AG04450 (cell line): ENCODE data around the gene ARMC5. TPM values are rescaled to one million over a fixed set of nuclear protein-coding genes. Genes with fewer than 3 reads are reported as not detected.
A peak's percentile ranks its signal among the peaks of the same experiment; 100 is the strongest.

Experiments used
- CTCF ChIA-PET: fragments of 300-600, 350-600 bp; formaldehyde crosslinking; extraction: SDS; loops from one replicate; lab custom pipeline; 2022; ENCODE audit warnings: antibody characterized with exemption, inconsistent platforms; lab: Charles Lee
- POLR2A ChIA-PET: fragments of 350-600 bp; formaldehyde crosslinking; extraction: SDS; loops from one replicate; lab custom pipeline; 2021; ENCODE audit warnings: antibody characterized with exemption, inconsistent platforms; lab: Yijun Ruan, JAX
- DNase-seq: peaks from one replicate; pipeline ENCODE4 v3.0.0-alpha.2; 2011; ENCODE audit warnings: low read depth, low spot score
- H3K27ac ChIP-seq: one replicate; pipeline ENCODE4 v1.5.1; 2012; ENCODE audit warnings: low read depth, low read length, control low read depth
- H3K27me3 ChIP-seq: one replicate; pipeline ENCODE4 v1.6.0; 2012; ENCODE audit warnings: low read length; ENCODE audit not compliant: control insufficient read depth, insufficient read depth
- H3K4me3 ChIP-seq: 2 replicates; pipeline ENCODE4 v1.5.1; 2011; ENCODE audit warnings: mild to moderate bottlenecking, low read depth, low read length, control low read depth
- H3K9me3 ChIP-seq: 2 replicates; pipeline ENCODE4 v1.5.1; 2012; ENCODE audit warnings: low read length; ENCODE audit not compliant: control insufficient read depth, insufficient read depth
- polyA plus RNA-seq: library from polyadenylated mRNA; depleted of rRNA; stranded (reverse); fragments of >200 nt; gene quantifications from 2 replicates; pipeline ENCODE4 v1.2.3, GENCODE V29; 2011
- TF ChIP-seq, protein P1 (sequence below): IDR thresholded peaks from 2 replicates; pipeline ENCODE4 v1.5.1; 2011; ENCODE audit warnings: low read depth, low read length, control low read depth, inconsistent platforms

The ARMC5 gene
- polyA plus RNA-seq, 1 experiment = 2.9 TPM

DNA sequence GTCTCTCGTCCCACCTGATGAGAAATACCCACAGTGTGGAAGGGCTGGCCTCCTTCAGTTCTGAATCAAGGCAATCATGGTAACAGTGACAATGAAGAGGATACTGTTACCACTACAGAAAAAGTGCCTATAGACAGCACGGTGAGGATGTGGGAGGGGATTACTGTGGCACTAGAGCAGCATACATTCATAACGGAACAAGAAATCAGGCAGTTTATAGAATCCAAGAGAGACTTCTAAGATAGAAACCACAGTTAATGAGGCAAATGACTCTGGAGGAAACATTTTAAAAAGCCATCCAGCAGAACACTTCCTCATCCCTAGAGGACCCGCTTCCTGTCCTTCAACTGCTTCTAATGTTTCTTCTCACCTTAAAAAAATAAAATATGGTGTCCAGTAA, 46.2 kb downstream of the ARMC5 start:
- Histone ChIP-seq H3K9me3 (no peaks in the 10 kb centered on the region), H3K4me3 (no peak overlapping the region), H3K27me3 (no peaks in the 10 kb centered on the region), H3K27ac (no peak overlapping the region)
- DNase-seq = no peak
- ChIA-PET POLR2A (no interaction called here), CTCF (no interaction called here)
- TF ChIP-seq, protein P1, sequence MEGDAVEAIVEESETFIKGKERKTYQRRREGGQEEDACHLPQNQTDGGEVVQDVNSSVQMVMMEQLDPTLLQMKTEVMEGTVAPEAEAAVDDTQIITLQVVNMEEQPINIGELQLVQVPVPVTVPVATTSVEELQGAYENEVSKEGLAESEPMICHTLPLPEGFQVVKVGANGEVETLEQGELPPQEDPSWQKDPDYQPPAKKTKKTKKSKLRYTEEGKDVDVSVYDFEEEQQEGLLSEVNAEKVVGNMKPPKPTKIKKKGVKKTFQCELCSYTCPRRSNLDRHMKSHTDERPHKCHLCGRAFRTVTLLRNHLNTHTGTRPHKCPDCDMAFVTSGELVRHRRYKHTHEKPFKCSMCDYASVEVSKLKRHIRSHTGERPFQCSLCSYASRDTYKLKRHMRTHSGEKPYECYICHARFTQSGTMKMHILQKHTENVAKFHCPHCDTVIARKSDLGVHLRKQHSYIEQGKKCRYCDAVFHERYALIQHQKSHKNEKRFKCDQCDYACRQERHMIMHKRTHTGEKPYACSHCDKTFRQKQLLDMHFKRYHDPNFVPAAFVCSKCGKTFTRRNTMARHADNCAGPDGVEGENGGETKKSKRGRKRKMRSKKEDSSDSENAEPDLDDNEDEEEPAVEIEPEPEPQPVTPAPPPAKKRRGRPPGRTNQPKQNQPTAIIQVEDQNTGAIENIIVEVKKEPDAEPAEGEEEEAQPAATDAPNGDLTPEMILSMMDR = no peak

GRCh38 chr16:31507617-31507928, 48.3 kb downstream of the ARMC5 start:
- no peak for DNase-seq
- no peaks in the 10 kb centered on the region for H3K27me3 ChIP-seq
- ChIA-PET POLR2A (interaction anchor here (1.0 to 1.9 kb wide), 12 partner anchors 10 to 366 kb away, joined by 3 to 22 read pairs (median 6); partner anchors contain the start of genes ARMC5, FUS, ZNF267 and ZNF843), CTCF (interaction anchor here (0.7 to 1.7 kb wide), 3 partner anchors 47 to 360 kb away, joined by 3 to 7 read pairs (median 4); no protein-coding TSS in a partner anchor)
- H3K27ac ChIP-seq = peak overlapping the region; percentile 94
- peaks cover 5% of the 10 kb centered on the region for H3K9me3 ChIP-seq
- peak overlapping the region; percentile 93 for H3K4me3 ChIP-seq
- TF ChIP-seq, protein P1 = no peak

DNA sequence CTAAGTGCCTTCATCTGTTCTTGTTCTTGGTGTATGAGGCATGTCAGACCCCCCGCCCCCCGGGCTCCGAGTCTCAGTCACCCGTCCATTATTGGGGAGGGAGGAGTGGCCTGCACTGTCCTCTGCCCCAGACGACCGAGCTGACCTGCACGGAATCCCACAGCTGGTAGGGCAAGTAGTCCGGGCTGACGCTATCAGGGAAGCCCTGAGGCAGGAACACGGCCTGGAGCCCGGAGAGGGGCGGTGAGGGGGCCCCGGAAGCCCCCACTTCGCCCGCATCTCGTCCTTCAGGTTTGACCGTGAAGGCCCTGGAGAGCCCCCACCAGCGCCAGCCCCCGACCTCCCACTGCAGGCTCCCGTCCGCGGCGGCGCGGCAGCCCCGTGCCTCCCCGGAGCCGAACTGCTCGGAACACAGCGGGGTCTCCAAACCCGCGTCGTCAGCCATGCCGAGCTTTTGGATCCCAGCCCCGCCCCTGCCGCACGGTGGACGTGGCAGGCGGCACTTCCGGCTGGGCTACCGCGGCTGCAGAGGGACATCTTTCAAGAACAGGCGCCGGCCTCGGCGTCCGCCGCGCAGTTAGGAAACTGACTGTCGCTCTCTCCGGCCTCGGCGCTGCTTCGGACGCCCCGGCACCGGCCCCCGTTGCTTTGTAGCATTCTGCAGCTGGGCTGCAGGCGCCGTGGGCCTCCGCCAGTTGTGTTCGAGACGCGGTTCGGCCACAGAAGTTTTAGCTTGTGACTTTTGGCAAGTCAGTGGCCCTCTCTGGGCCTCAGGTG, 48.8 kb downstream of the ARMC5 start, which contains the start of gene RUSF1:
Gene RUSF1 (minus strand): TSS at position 463 of the 777 bp plus-strand sequence. CDS start 18 bp downstream, at position 445.
- Histone ChIP-seq H3K27me3 (no peaks in the 10 kb centered on the region), H3K4me3 (peak within 1 kb of the TSS; percentile 93), H3K27ac (peak within 1 kb of the TSS; percentile 94), H3K9me3 (peaks cover 5% of the 10 kb centered on the region)
- TF ChIP-seq, protein P1 = no peak
- POLR2A ChIA-PET = interaction anchor here (1.0 to 1.9 kb wide), 12 partner anchors 11 to 366 kb away, joined by 3 to 22 read pairs (median 6); partner anchors contain the start of genes ARMC5, FUS, ZNF267 and ZNF843
- CTCF ChIA-PET = no interaction called here
- DNase-seq = peak; percentile 65

GRCh38 chr16:31508706-31509195, 49.5 kb downstream of the ARMC5 start:
- H3K27ac ChIP-seq = peak overlapping the region; percentile 94
- TF ChIP-seq, protein P1 = no peak
- ChIA-PET CTCF (no interaction called here), POLR2A (interaction anchor here (1.0 to 1.9 kb wide), 10 partner anchors 13 to 367 kb away, joined by 3 to 22 read pairs (median 6); partner anchors contain the start of genes ARMC5, FUS, ZNF267 and ZNF843)
- H3K9me3 ChIP-seq = peaks cover 5% of the 10 kb centered on the region
- DNase-seq = no peak
- peak overlapping the region; percentile 93 for H3K4me3 ChIP-seq
- no peaks in the 10 kb centered on the region for H3K27me3 ChIP-seq

DNA sequence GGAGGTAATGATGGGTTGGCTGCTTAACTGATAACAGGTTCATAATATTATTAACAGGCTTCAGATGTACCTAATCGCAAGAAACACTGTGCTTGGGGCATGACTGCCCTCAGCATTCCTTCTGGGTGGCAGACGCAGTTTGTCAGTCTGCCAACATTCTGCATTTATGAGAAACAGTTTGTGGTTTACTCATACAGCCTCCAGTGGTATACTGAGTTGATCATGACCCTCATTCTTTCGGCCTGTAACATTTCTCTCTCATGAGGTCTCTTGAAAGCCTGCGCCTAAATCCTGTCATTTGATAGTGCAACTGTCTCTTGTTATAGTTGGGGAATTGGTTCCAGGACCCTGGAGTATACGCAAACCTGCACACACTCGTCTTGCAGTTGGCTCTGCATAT, 53.8 kb downstream of the ARMC5 start:
- DNase-seq = no peak
- TF ChIP-seq, protein P1 = no peak
- H3K9me3 ChIP-seq = peaks cover 5% of the 10 kb centered on the region
- POLR2A ChIA-PET = no interaction called here
- H3K27me3 ChIP-seq = peaks cover 8% of the 10 kb centered on the region
- H3K4me3 ChIP-seq = no peak overlapping the region
- CTCF ChIA-PET = no interaction called here
- no peak overlapping the region for H3K27ac ChIP-seq
